ENCODE results near the gene DUSP1.

The DUSP1 gene

GRCh38 chr5:172765766-172766286 lies 5.2 kb downstream of the DUSP1 start:
- DNase-seq (ENCODE audit: extremely low read depth in 1 of 2, low read depth in 1 of 2) = no peak

GRCh38 chr5:172764861-172765765 lies 5.9 kb downstream of the DUSP1 start:
- peak; percentile 86 to 95 for DNase-seq (ENCODE audit: extremely low read depth in 1 of 2, low read depth in 1 of 2)

GRCh38 chr5:172763120-172763464 lies 7.9 kb downstream of the DUSP1 start:
- DNase-seq (ENCODE audit: extremely low read depth in 1 of 2, low read depth in 1 of 2) = no peak

GRCh38 chr5:172762214-172763119 lies 8.5 kb downstream of the DUSP1 start:
- no peak for DNase-seq (ENCODE audit: extremely low read depth in 1 of 2, low read depth in 1 of 2)

- no peak for DNase-seq (ENCODE audit: extremely low read depth in 1 of 2, low read depth in 1 of 2)
Observed at GRCh38 chr5:172760959-172761358, 10.0 kb downstream of the DUSP1 start.

GRCh38 chr5:172760136-172760535 lies 10.9 kb downstream of the DUSP1 start:
- DNase-seq (ENCODE audit: extremely low read depth in 1 of 2, low read depth in 1 of 2) = no peak

- no peak for DNase-seq (ENCODE audit: extremely low read depth in 1 of 2, low read depth in 1 of 2)
Observed at GRCh38 chr5:172758834-172759149, 12.2 kb downstream of the DUSP1 start.

- no peak for DNase-seq (ENCODE audit: extremely low read depth in 1 of 2, low read depth in 1 of 2)
Observed at GRCh38 chr5:172758077-172758833, 12.7 kb downstream of the DUSP1 start.

GRCh38 chr5:172757394-172758010 lies 13.5 kb downstream of the DUSP1 start:
- DNase-seq (ENCODE audit: extremely low read depth in 1 of 2, low read depth in 1 of 2) = no peak

- no peak for DNase-seq (ENCODE audit: extremely low read depth in 1 of 2, low read depth in 1 of 2)
Observed at GRCh38 chr5:172756764-172757393, 14.1 kb downstream of the DUSP1 start.

- no peak for DNase-seq (ENCODE audit: extremely low read depth in 1 of 2, low read depth in 1 of 2)
Observed at GRCh38 chr5:172754596-172755356, 16.2 kb downstream of the DUSP1 start.

GRCh38 chr5:172753101-172753500 lies 17.9 kb downstream of the DUSP1 start:
- no peak for DNase-seq (ENCODE audit: extremely low read depth in 1 of 2, low read depth in 1 of 2)

GRCh38 chr5:172751761-172752510 lies 19.1 kb downstream of the DUSP1 start:
- no peak for DNase-seq (ENCODE audit: extremely low read depth in 1 of 2, low read depth in 1 of 2)

GRCh38 chr5:172749881-172750633 lies 20.9 kb downstream of the DUSP1 start:
- no peak for DNase-seq (ENCODE audit: extremely low read depth in 1 of 2, low read depth in 1 of 2)

GRCh38 chr5:172749076-172749475 lies 21.9 kb downstream of the DUSP1 start:
- no peak for DNase-seq (ENCODE audit: extremely low read depth in 1 of 2, low read depth in 1 of 2)

GRCh38 chr5:172748341-172748843 lies 22.6 kb downstream of the DUSP1 start:
- DNase-seq (ENCODE audit: extremely low read depth in 1 of 2, low read depth in 1 of 2) = no peak

GRCh38 chr5:172747471-172747870 lies 23.5 kb downstream of the DUSP1 start:
- no peak for DNase-seq (ENCODE audit: extremely low read depth in 1 of 2, low read depth in 1 of 2)

- no peak for DNase-seq (ENCODE audit: extremely low read depth in 1 of 2, low read depth in 1 of 2)
Observed at GRCh38 chr5:172746725-172747124, 24.3 kb downstream of the DUSP1 start.
